GM19452 (cell line): ENCODE results near the gene CNTRL.
"Not testable (repeated sequence)": the region's sequence is repeated elsewhere in the genome, so short reads cannot be mapped to it uniquely, and the experiment has no call there.

ENCODE experiments used
- ATAC-seq: cut with Tn5 transposase; IDR thresholded peaks from one replicate; pipeline ENCODE4 v1.9.1; 2021; ENCODE audit not compliant: unreplicated experiment

Gene CNTRL

DNA sequence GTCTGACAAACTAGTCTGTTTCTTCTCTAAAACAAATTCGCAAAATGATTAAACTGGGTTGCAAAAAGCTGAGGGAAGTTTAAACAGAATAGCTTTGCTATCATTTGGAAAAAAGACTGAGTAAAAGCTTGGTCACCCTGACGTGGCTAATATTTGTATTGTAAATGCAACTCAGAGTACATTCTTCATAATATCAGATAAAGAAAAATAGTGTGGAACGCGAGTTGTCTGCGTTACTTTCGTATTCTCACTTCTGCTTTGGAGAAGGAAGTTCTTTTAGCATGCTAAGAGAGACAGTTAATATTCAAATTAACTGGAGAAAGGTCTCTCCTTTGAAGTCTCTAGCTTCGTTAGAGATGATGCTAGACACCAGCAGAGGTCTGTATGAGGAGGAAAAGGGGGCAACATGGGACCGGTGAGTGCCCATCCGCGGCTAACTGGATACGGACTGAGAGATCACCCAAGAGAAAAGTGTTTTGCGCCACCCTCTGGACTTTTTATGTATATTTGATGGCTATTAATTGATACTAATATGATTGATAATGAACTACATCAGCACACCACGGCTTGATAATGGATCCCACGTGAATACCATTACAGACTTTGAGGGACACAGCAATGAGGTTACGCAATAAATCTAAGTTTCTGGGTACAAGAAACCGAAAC, 2.9 kb upstream of the CNTRL start:
- no peak for ATAC-seq

DNA sequence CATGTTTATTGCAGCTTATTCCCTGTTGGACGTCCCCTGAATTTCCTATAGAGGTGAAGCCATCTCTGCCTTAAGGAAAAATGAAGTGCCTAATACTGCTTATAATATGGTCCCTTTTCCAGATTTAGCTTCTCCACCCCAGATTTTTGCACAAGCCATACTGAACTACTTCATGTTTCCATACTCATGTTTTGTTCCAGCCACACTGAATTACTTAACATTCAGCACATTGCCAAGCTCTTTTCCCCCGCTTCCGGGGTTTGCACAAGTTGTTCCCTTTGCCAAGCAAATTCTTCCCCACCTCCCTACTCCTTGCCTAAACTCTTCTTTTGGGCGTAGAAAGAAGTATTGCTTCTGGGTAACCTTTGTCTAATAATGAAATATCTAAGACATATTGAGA, 1.7 kb upstream of the CNTRL start:
- no peak for ATAC-seq

- ATAC-seq: peak; percentile 4
These were observed 689 bp downstream of the CNTRL start for GRCh38 chr9:121075251-121076036.

DNA sequence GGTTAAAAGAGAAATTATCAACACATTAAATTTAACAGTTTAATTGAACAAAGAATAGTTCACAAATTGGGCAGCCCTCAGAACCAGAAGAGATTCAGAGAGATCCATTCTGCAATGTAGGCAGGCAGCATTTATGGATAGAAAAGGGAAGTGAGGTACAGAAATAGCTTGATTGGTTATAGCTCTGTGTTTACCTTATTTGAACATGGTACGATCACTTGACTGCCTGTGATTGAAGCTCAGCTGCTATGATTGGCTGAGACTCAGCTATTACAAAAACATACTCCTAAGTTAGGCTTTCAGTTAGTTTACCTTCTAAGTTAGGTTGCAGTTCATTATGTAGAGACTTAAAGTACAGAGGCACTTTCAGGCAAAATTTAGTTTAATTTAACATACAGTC, 7.3 kb downstream of the CNTRL start:
- ATAC-seq: no peak

- no peak for ATAC-seq
These were observed 10.9 kb downstream of the CNTRL start for GRCh38 chr9:121085661-121086060.

- no peak for ATAC-seq
These were observed 13.8 kb downstream of the CNTRL start for GRCh38 chr9:121088576-121088975.

DNA sequence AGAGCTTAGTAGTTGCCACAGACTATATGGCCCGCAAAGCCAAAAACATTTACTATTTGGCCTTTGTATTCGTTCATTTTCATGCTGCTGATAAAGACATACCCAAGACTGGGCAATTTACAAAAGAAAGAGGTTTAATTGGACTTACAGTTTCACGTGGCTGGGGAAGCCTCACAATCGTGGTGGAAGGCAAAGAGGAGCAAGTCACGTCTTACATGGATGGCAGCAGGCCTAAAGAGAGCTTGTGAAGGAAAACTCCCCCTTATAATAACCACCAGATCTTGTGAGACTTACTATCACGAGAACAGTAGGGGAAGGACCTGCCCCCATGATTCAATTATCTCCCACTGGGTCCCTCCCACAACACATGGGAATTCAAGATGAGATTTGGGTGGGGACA, 16.0 kb downstream of the CNTRL start:
- not testable (repeated sequence) for ATAC-seq

- ATAC-seq: no peak
These were observed 20.3 kb downstream of the CNTRL start for GRCh38 chr9:121095057-121095456.

- ATAC-seq: no peak
These were observed 23.9 kb downstream of the CNTRL start for GRCh38 chr9:121098567-121099198.

GRCh38 chr9:121104054-121104453, 29.3 kb downstream of the CNTRL start:
- ATAC-seq: not testable (repeated sequence)

DNA sequence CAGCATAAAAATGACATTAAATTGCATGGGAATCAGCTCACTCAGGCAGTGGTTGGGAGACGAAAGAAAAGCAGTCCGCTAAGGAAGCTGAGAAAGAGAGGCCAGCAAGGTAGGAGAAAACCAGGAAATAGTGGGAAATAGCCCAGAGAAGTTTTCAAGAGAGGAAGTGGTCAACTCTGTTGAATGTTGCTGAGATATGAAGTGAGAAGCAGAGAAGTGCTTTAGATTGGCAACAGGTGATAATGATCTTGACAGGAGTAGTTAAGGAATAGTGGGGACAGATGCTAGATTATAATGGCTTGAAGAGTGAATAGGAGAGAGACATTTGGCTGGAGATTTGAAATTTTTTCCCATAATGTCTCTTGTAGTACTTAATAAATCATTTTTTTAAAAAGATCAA, 30.8 kb downstream of the CNTRL start:
- no peak for ATAC-seq

DNA sequence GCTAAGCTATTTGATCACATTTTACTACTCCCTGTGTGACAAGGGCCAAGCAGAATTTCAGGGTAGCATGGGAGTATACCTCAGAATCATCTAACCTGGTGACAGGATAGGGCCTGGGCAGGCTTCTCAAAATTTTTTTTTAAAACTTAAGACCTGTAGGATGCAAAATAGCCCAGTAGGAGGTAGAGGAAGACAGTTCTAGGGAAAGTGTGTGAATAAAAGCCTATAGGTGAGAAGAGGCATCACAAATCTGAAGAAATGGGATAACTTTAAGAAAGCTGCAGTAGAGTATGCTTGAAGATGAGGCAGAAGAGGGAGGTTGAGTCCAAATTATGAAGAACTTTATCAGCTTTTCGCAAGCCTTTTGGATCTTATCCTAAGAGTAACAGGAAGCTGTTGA, 32.3 kb downstream of the CNTRL start:
- ATAC-seq: no peak

DNA sequence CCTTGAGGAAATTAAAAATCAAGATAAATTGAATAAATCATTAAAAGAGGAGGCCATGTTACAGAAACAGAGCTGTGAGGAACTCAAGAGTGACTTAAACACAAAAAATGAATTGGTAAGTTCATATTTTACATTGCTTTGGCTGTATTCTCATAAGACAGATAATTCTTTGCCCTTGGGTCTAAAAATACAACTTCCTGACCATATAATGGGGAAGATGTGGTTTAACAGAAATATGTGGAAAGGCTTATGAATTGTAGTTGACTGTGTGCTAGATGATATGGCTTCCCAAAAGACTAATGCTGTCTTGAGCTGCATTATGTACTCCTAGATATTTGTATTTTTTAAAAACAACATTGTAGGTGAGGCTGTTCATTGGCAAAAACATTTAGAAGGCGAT, 33.1 kb downstream of the CNTRL start:
- ATAC-seq: no peak

DNA sequence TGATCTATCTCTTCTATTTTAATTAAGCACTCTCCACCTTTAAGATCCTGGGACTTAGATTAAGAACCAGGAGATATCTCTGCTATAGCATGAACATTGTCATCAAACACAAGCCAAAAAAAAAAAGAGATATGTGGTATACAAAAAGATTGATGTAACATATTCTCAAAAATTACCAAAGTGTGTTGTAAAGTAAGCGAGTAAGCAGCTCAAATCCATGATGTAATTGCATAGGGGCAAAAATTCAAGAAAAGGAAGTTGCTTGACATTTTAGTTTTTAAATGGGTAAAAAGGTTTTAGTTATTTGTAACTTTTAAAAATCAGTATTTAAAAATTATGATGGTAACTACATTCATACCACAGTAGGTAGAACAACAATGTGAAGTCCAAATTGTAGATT, 40.7 kb downstream of the CNTRL start:
- ATAC-seq: no peak

DNA sequence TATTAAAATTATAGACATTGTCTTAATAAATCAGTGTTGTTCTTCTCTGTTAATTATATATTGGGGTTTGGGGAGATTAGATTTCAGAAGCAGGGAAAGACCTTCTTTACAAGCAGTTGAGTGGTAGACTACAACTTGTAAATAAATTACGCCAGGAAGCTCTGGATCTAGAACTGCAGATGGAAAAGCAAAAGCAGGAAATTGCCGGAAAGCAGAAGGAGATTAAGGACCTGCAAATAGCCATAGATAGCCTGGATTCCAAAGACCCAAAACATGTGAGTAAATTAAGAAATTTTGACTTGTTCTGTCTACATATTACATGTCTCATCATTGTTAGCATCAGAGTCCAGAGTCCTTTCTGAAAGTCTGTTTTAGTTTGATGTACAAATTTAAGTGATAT, 43.5 kb downstream of the CNTRL start:
- ATAC-seq: no peak

GRCh38 chr9:121120386-121120785, 45.6 kb downstream of the CNTRL start:
- ATAC-seq: no peak

DNA sequence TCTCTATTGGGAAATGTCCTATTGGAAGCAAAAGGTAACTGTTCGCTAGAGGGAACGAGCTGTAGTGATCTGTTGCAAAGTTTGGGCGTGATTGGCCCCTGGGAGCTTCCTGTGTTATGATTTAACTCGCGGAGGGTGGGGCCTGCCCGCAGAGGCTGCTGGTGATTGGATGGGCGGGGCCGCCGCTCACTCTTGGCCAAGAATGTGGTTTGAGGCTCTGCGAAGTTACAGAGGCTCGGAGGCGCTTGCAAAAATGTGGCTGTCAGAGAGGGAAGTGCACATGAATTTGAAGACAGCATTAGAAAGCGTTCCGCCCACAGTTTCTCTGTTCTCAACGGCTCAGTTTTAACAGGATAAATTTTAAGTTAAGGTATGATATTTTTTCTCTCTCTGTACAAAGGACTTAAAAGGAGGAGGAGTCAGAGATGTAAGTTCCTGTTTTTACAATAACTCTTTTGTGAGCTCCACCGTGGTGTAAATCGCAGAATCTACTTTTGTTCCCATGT, 46.9 kb downstream of the CNTRL start:
- peak; percentile 98 for ATAC-seq

DNA sequence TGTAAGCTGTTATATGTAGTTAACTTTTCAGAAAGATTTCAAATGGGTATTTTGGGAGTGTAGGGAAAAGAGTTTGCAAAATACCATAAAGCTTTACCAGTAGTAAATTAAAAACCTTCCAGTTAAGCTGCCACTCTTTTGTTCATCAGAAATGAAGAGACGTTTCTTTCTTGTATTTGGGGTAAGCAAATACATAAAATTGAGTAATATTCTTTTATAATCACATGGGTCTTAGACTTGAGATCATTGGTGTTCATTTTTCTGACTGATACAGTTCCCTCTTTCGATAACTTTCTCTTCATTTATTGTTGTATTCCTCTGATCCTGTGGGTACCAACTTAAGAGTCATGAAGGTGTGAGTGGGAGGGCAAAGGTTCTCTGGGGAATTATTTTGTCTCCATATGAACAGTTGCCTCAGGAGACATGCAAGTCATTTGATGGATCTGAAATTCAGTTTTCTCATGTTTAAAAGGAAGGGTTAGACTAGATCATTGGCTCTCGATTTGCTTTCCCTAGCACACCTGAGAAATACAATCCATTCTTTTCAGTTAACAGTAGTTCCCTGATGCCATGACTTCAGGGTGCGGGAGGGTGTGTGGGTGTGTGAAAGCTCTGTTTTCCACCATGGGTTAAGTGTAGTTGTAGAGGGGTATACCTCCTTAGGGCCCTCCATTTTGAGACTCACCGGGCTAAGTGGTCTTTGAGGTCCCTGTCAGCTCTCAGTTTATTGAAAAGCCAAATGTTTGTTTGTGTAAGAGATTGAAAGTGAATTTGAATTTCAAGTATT, 47.7 kb downstream of the CNTRL start:
- ATAC-seq: no peak

DNA sequence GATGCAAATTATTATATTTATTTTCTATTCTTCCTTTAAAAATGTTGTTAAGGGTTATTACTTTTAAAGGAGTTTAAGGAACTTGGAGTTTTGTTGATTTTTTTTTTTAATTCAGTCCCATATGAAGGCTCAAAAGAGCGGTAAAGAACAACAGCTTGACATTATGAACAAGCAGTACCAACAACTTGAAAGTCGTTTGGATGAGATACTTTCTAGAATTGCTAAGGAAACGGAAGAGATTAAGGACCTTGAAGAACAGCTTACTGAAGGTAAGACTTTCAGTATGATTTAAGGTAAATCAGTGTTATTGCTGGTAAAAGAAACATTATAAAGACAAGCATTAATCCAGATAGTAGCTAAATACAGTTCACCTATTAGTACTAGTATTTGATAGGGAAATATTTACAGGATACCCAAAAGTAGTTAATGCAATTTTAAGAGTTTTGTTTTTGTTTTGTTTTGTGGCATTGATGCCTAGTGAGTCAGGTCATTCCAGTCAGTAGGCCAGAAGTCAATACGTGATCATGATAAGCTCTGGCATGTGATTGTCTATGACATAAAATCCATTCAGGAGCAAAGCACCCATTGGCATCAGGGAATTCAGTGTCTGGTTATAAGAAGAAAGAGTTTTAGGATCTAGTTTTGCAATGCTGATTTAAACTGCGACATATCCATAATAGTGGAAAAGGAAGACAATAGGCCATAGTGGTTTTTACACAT, 49.2 kb downstream of the CNTRL start:
- ATAC-seq: no peak

GRCh38 chr9:121125590-121125989, 50.8 kb downstream of the CNTRL start:
- no peak for ATAC-seq

DNA sequence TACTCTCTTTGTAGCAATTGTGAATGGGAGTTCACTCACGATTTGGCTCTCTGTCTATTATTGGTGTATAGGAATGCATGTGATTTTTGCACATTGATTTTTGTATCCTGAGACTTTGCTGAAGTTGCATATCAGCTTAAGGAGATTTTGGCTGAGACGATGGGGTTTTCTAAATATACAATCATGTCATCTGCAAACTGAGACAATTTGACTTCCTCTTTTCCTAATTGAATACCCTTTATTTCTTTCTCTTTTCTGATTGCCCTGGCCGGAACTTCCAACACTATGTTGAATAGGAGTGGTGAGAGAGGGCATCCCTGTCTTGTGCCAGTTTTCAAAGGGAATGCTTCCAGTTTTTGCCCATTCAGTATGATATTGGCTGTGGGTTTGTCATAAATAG, 54.6 kb downstream of the CNTRL start:
- ATAC-seq: not testable (repeated sequence)
